DND-41 (cell line): ENCODE results near the gene PNO1.

Source experiments
- ATAC-seq: fragments of 200-7000 bp; cut with Tn5 transposase; 3 replicates; pipeline ENCODE4 v1.9.1; 2021; ENCODE audit warnings: low read depth; ENCODE audit not compliant: insufficient read depth
- DNase-seq: peaks from one replicate; pipeline ENCODE4 v3.0.0-alpha.2; 2020
- H2AFZ ChIP-seq: 2 replicates; pipeline ENCODE4 v1.6.0; 2012; ENCODE audit warnings: low read depth, low read length
- H3K27ac ChIP-seq: 2 replicates; pipeline ENCODE4 v1.5.1; 2012; ENCODE audit warnings: low read length, inconsistent platforms
- H3K27me3 ChIP-seq: fragments of 200-600 bp; sonication (generic); 2 replicates; pipeline ENCODE4 v1.6.0; 2012; ENCODE audit warnings: low read length, mild to moderate bottlenecking, inconsistent platforms; ENCODE audit not compliant: insufficient read depth, poor library complexity
- H3K36me3 ChIP-seq: 2 replicates; pipeline ENCODE4 v1.5.1; 2012; ENCODE audit warnings: low read length, inconsistent platforms; ENCODE audit not compliant: insufficient read depth
- H3K4me1 ChIP-seq: 2 replicates; pipeline ENCODE4 v1.5.1; 2012; ENCODE audit warnings: mild to moderate bottlenecking, low read length; ENCODE audit not compliant: insufficient read depth
- H3K4me2 ChIP-seq: 2 replicates; pipeline ENCODE4 v1.6.0; 2012; ENCODE audit warnings: mild to moderate bottlenecking, moderate library complexity, low read length, inconsistent platforms; ENCODE audit not compliant: insufficient read depth
- H3K4me3 ChIP-seq, 2 experiments: fragments of 200-600 bp in 1 of 2; shearing (Covaris generic) in 1 of 2; 2 replicates each; pipeline ENCODE4 v1.5.1; 2012 to 2016; ENCODE audit warnings: inconsistent platforms in 2 of 2, low read length in 2 of 2, mild to moderate bottlenecking in 2 of 2, low read depth in 1 of 2, moderate library complexity in 1 of 2
- H3K79me2 ChIP-seq: 2 replicates; pipeline ENCODE4 v1.6.0; 2012; ENCODE audit warnings: low read length, inconsistent platforms; ENCODE audit not compliant: insufficient read depth
- H3K9ac ChIP-seq: 2 replicates; pipeline ENCODE4 v1.6.0; 2012; ENCODE audit warnings: low read depth, mild to moderate bottlenecking, inconsistent platforms, low read length, moderate library complexity
- H3K9me3 ChIP-seq: 2 replicates; pipeline ENCODE4 v1.5.1; 2012; ENCODE audit warnings: low read length, moderate library complexity, mild to moderate bottlenecking, inconsistent platforms; ENCODE audit not compliant: insufficient read depth, severe bottlenecking
- H4K20me1 ChIP-seq: 2 replicates; pipeline ENCODE4 v1.6.0; 2012; ENCODE audit warnings: low read length; ENCODE audit not compliant: insufficient read depth
- EZH2 ChIP-seq: IDR thresholded peaks from 3 replicates; pipeline ENCODE4 v1.6.1; 2012; ENCODE audit warnings: borderline replicate concordance, low read depth, mild to moderate bottlenecking, moderate library complexity, low read length, inconsistent platforms; ENCODE audit not compliant: severe bottlenecking
- TF ChIP-seq, protein P1 (sequence below): IDR thresholded peaks from 2 replicates; pipeline ENCODE4 v1.5.1; 2012; ENCODE audit warnings: borderline replicate concordance, low read length, moderate library complexity, mild to moderate bottlenecking; ENCODE audit not compliant: poor library complexity, severe bottlenecking; ENCODE audit errors: extremely low read depth

PNO1 gene

GRCh38 chr2:68125821-68126220, 31.9 kb upstream of the PNO1 start:
- Histone ChIP-seq H3K27me3 (no peaks in the 10 kb centered on the region), H3K79me2 (no peaks in the 10 kb centered on the region), H3K9ac (no peak overlapping the region), H3K4me2 (no peak overlapping the region), H3K4me1 (peaks cover 4% of the 10 kb centered on the region; the same call in 1 of the 2 replicates), H4K20me1 (no peaks in the 10 kb centered on the region), H3K27ac (no peak overlapping the region), H3K36me3 (no peaks in the 10 kb centered on the region), H3K4me3 (no peak overlapping the region), H2AFZ (no peak overlapping the region), H3K9me3 (no peaks in the 10 kb centered on the region)
- DNase-seq (no peak), ATAC-seq (no peak)
- TF ChIP-seq, protein P1, sequence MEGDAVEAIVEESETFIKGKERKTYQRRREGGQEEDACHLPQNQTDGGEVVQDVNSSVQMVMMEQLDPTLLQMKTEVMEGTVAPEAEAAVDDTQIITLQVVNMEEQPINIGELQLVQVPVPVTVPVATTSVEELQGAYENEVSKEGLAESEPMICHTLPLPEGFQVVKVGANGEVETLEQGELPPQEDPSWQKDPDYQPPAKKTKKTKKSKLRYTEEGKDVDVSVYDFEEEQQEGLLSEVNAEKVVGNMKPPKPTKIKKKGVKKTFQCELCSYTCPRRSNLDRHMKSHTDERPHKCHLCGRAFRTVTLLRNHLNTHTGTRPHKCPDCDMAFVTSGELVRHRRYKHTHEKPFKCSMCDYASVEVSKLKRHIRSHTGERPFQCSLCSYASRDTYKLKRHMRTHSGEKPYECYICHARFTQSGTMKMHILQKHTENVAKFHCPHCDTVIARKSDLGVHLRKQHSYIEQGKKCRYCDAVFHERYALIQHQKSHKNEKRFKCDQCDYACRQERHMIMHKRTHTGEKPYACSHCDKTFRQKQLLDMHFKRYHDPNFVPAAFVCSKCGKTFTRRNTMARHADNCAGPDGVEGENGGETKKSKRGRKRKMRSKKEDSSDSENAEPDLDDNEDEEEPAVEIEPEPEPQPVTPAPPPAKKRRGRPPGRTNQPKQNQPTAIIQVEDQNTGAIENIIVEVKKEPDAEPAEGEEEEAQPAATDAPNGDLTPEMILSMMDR = no peak
- no peak for TF ChIP-seq EZH2

DNA sequence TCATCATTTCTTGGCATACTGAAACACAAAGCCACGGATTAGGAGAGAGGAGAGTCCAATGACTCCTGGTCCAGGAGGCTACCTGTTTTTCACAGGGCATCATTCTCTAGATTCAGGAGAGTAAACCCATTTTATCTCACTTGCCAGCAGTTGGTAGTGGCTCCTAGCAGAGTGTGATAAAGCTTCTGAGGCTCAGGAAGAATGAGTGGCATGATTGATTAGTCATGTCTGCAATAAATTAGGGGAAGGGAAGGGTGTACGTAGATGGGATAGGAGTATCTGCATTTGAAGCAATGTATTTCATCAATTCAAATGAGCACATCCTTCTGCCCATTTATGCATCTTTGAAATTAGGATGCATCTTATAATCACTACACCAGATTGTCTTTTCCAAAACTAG, 31.1 kb upstream of the PNO1 start:
- H3K36me3 ChIP-seq = no peaks in the 10 kb centered on the region; the same call in 1 of the 2 replicates
- no peaks in the 10 kb centered on the region for H4K20me1 ChIP-seq
- H2AFZ ChIP-seq = no peak overlapping the region
- H3K9ac ChIP-seq = no peak overlapping the region
- H3K79me2 ChIP-seq = no peaks in the 10 kb centered on the region
- H3K27me3 ChIP-seq = no peaks in the 10 kb centered on the region
- no peak overlapping the region for H3K27ac ChIP-seq
- DNase-seq (no peak), ATAC-seq (no peak)
- H3K9me3 ChIP-seq = no peaks in the 10 kb centered on the region
- H3K4me3 ChIP-seq = no peak overlapping the region
- H3K4me2 ChIP-seq = no peak overlapping the region
- peaks cover 4% of the 10 kb centered on the region; the same call in 1 of the 2 replicates for H3K4me1 ChIP-seq
- no peak for TF ChIP-seq EZH2
- TF ChIP-seq, protein P1 = no peak

GRCh38 chr2:68127358-68128242, 30.1 kb upstream of the PNO1 start:
- Histone ChIP-seq H3K27ac (no peak overlapping the region), H3K9me3 (no peaks in the 10 kb centered on the region), H3K36me3 (no peaks in the 10 kb centered on the region; the same call in 1 of the 2 replicates), H3K4me1 (peaks cover under 1% of the 10 kb centered on the region; the same call in 1 of the 2 replicates), H3K9ac (no peak overlapping the region), H2AFZ (no peak overlapping the region), H3K4me2 (no peak overlapping the region), H3K79me2 (no peaks in the 10 kb centered on the region), H3K4me3 (no peak overlapping the region), H4K20me1 (no peaks in the 10 kb centered on the region), H3K27me3 (no peaks in the 10 kb centered on the region)
- TF ChIP-seq, protein P1 = no peak
- no peak for TF ChIP-seq EZH2
- DNase-seq = no peak
- no peak for ATAC-seq
